HEK293 (cell line): ENCODE results near the gene IFI6.

Experiments used
- CTCF ChIA-PET: fragments of 350-600 bp; formaldehyde crosslinking; extraction: SDS; loops from one replicate; lab custom pipeline; 2021; ENCODE audit warnings: antibody characterized with exemption; lab: Yijun Ruan, JAX
- POLR2A ChIA-PET: fragments of 300-600 bp; formaldehyde crosslinking; extraction: SDS; loops from one replicate; lab custom pipeline; 2020; ENCODE audit warnings: antibody characterized with exemption, inconsistent platforms; lab: Yijun Ruan, JAX
- H3K27ac ChIP-seq: fragments of 200-500 bp; sonication (Bioruptor generic); 2 replicates; pipeline ENCODE4 v1.5.1; 2014; ENCODE audit warnings: low read depth, low read length, control low read depth, inconsistent platforms; ENCODE audit errors: extremely low read depth
- H3K36me3 ChIP-seq, 2 experiments: fragments of 200-500 bp in 1 of 2; sonication (Bioruptor generic) in 1 of 2; 1 replicate in 1 of 2; 2 replicates in 1 of 2; pipeline ENCODE4 v1.5.1; 2014 to 2017; ENCODE audit warnings: inconsistent platforms in 2 of 2, low read length in 2 of 2; ENCODE audit not compliant: control insufficient read depth in 2 of 2, insufficient read depth in 1 of 2
- H3K4me1 ChIP-seq: fragments of 200-500 bp; sonication (Bioruptor generic); 2 replicates; pipeline ENCODE4 v1.5.1; 2014; ENCODE audit warnings: mild to moderate bottlenecking, low read length, inconsistent platforms; ENCODE audit not compliant: control insufficient read depth, insufficient read depth
- H3K4me3 ChIP-seq: 2 replicates; pipeline ENCODE4 v1.5.1; 2011; ENCODE audit warnings: low read depth, mild to moderate bottlenecking, control low read depth, low read length, moderate library complexity
- H3K9me3 ChIP-seq: fragments of 200-500 bp; sonication (Bioruptor generic); 2 replicates; pipeline ENCODE4 v1.5.1; 2014; ENCODE audit warnings: low read depth, low read length, inconsistent platforms; ENCODE audit not compliant: control insufficient read depth, insufficient read depth
- ATF2 ChIP-seq: fragments of 450-650 bp; formaldehyde crosslinking; IDR thresholded peaks from 2 replicates; pipeline ENCODE4 v1.5.1; 2016; ENCODE audit warnings: missing biosample characterization, missing genetic modification characterization, low read depth
- GFI1B ChIP-seq: fragments of 450-650 bp; formaldehyde crosslinking; IDR thresholded peaks from 2 replicates; pipeline ENCODE4 v1.5.1; 2016; ENCODE audit warnings: missing biosample characterization, missing genetic modification characterization
- GLI2 ChIP-seq: fragments of 450-650 bp; formaldehyde crosslinking; IDR thresholded peaks from 2 replicates; pipeline ENCODE4; 2017; ENCODE audit warnings: missing biosample characterization, missing genetic modification characterization, low read depth, borderline replicate concordance
- GLIS2 ChIP-seq: fragments of 450-650 bp; formaldehyde crosslinking; IDR thresholded peaks from 2 replicates; pipeline ENCODE4 v1.5.1; 2016; ENCODE audit warnings: missing biosample characterization, missing genetic modification characterization
- HOXA7 ChIP-seq: sonication (generic); formaldehyde crosslinking; IDR thresholded peaks from 2 replicates; pipeline ENCODE4 v1.8.1; 2022; ENCODE audit warnings: missing genetic modification reagents, borderline replicate concordance
- PRDM6 ChIP-seq: fragments of 450-650 bp; formaldehyde crosslinking; IDR thresholded peaks from 2 replicates; pipeline ENCODE4 v1.5.1; 2017; ENCODE audit warnings: missing biosample characterization, missing genetic modification characterization
- SETDB1 ChIP-seq: IDR thresholded peaks from one replicate; pipeline ENCODE4 v1.6.1; 2017; ENCODE audit warnings: mild to moderate bottlenecking, low read length, moderate library complexity, mixed read lengths; ENCODE audit not compliant: insufficient read length
- ZBTB1 ChIP-seq: fragments of 450-650 bp; formaldehyde crosslinking; IDR thresholded peaks from 2 replicates; pipeline ENCODE4 v1.5.1; 2016; ENCODE audit warnings: missing biosample characterization, missing genetic modification characterization
- ZFP3 ChIP-seq: fragments of 450-650 bp; formaldehyde crosslinking; IDR thresholded peaks from 2 replicates; pipeline ENCODE4 v1.5.1; 2016; ENCODE audit warnings: low read depth, missing biosample characterization, missing genetic modification characterization
- ZNF169 ChIP-seq: fragments of 450-650 bp; formaldehyde crosslinking; IDR thresholded peaks from 2 replicates; pipeline ENCODE4 v1.5.1; 2016; ENCODE audit warnings: missing biosample characterization, missing genetic modification characterization
- ZNF280C ChIP-seq: fragments of 450-650 bp; formaldehyde crosslinking; IDR thresholded peaks from 2 replicates; pipeline ENCODE4 v1.5.1; 2016; ENCODE audit warnings: missing biosample characterization, missing genetic modification characterization
- ZNF292 ChIP-seq: fragments of 450-650 bp; formaldehyde crosslinking; IDR thresholded peaks from 2 replicates; pipeline ENCODE4 v1.5.1; 2016; ENCODE audit warnings: low read depth, missing biosample characterization, missing genetic modification characterization, borderline replicate concordance
- ZNF302 ChIP-seq: fragments of 450-650 bp; formaldehyde crosslinking; IDR thresholded peaks from 2 replicates; pipeline ENCODE4 v1.5.1; 2016; ENCODE audit warnings: missing biosample characterization, missing genetic modification characterization, low read depth
- ZNF354C ChIP-seq: fragments of 450-650 bp; formaldehyde crosslinking; IDR thresholded peaks from 2 replicates; pipeline ENCODE4 v1.5.1; 2016; ENCODE audit warnings: missing biosample characterization, missing genetic modification characterization, low read depth, borderline replicate concordance
- ZNF449 ChIP-seq: fragments of 450-650 bp; formaldehyde crosslinking; IDR thresholded peaks from 2 replicates; pipeline ENCODE4 v1.5.1; 2017; ENCODE audit warnings: missing biosample characterization, mild to moderate bottlenecking, missing genetic modification characterization, moderate library complexity
- ZNF560 ChIP-seq: fragments of 450-650 bp; formaldehyde crosslinking; IDR thresholded peaks from 2 replicates; pipeline ENCODE4 v1.5.1; 2017; ENCODE audit warnings: missing biosample characterization, missing genetic modification characterization, borderline replicate concordance
- ZNF626 ChIP-seq: fragments of 450-650 bp; sonication (Bioruptor Pico); formaldehyde crosslinking; IDR thresholded peaks from 2 replicates; pipeline ENCODE4 v1.5.1; 2018; ENCODE audit warnings: missing biosample characterization, missing genetic modification characterization, inconsistent platforms
- ZNF692 ChIP-seq: fragments of 450-650 bp; formaldehyde crosslinking; IDR thresholded peaks from 2 replicates; pipeline ENCODE4 v1.5.1; 2016; ENCODE audit warnings: missing biosample characterization, missing genetic modification characterization
- ZNF747 ChIP-seq: fragments of 450-650 bp; formaldehyde crosslinking; IDR thresholded peaks from 2 replicates; pipeline ENCODE4 v1.5.1; 2016; ENCODE audit warnings: missing biosample characterization, missing genetic modification characterization

Gene IFI6

GRCh38 chr1:27713869-27714513, 42.0 kb upstream of the IFI6 start (continued):
- TF ChIP-seq PRDM6 (tag by site-specific recombination) (no peak), ZNF626 (no peak), ATF2 (tag by site-specific recombination) (no peak), ZBTB1 (tag by site-specific recombination) (no peak), ZNF302 (tag by site-specific recombination) (no peak)

GRCh38 chr1:27713139-27713725, 41.2 kb upstream of the IFI6 start:
- ChIA-PET POLR2A (interaction anchor here (0.6 to 1.6 kb wide), 2 partner anchors 12 to 18 kb away, joined by 4 to 6 read pairs; no protein-coding TSS in a partner anchor), CTCF (interaction anchor here (0.7 to 1.0 kb wide), 3 partner anchors 12 to 44 kb away, joined by 3 to 4 read pairs (median 3); partner anchors contain the start of gene IFI6)
- H3K27ac ChIP-seq: no peak overlapping the region
- 0 out of 2 replicates have a peak, but pooled peaks have one; percentile 20 for TF ChIP-seq ZNF692 (tag by site-specific recombination)
- no peak for TF ChIP-seq ZNF169 (tag by site-specific recombination)
- H3K4me1 ChIP-seq: no peaks in the 10 kb centered on the region
- H3K4me3 ChIP-seq: no peak overlapping the region
- no peaks in the 10 kb centered on the region for H3K36me3 ChIP-seq
- no peaks in the 10 kb centered on the region for H3K9me3 ChIP-seq

GRCh38 chr1:27710574-27710973, 38.6 kb upstream of the IFI6 start:
- POLR2A ChIA-PET: no interaction called here
- TF ChIP-seq ZNF449 (tag by site-specific recombination) (no peak), ZNF354C (no peak), ZNF280C (tag by site-specific recombination) (no peak), GFI1B (tag by site-specific recombination) (no peak), GLIS2 (tag by site-specific recombination) (no peak), SETDB1 (no peak), ZFP3 (tag by site-specific recombination) (no peak), ZNF747 (tag by site-specific recombination) (no peak), GLI2 (tag by site-specific recombination) (no peak), HOXA7 (CRISPR knock-in tag) (no peak), ZNF560 (tag by site-specific recombination) (no peak), ZNF692 (tag by site-specific recombination) (no peak), ZNF292 (tag by site-specific recombination) (no peak)
- Histone ChIP-seq H3K27ac (no peak overlapping the region), H3K36me3 (no peaks in the 10 kb centered on the region), H3K4me3 (no peak overlapping the region), H3K9me3 (no peaks in the 10 kb centered on the region), H3K4me1 (no peaks in the 10 kb centered on the region)
- CTCF ChIA-PET: no interaction called here
